ENCODE data around the gene ARNT2. TPM values are rescaled to one million over a fixed set of nuclear protein-coding genes. Genes with fewer than 3 reads are reported as not detected.

ARNT2 gene
- total RNA-seq, 4 donors from 2014 or later: 5.1 to 8.8 (median 6.8) TPM

GRCh38 chr15:80432345-80432702 lies 28.1 kb downstream of the ARNT2 start:
- H3K4me3 ChIP-seq: no peak overlapping the region
- 61 to 72% methylated on average over 2 of the region's 2 CpGs for WGBS, 2 donors
- no peak overlapping the region for H3K27ac ChIP-seq
- no peaks in the 10 kb centered on the region for H3K36me3 ChIP-seq
- H3K27me3 ChIP-seq: no peaks in the 10 kb centered on the region
- DNase-seq (ENCODE audit: low spot score in 2 of 2): no peak
- TF ChIP-seq CTCF (IDR thresholded peaks at IDR 0.05) (no peak), POLR2A (IDR thresholded peaks at IDR 0.05) (no peak), EP300 (IDR thresholded peaks at IDR 0.05) (no peak)
- H3K9me3 ChIP-seq: no peaks in the 10 kb centered on the region
- peaks cover 0 to 4% (median 0%) of the 10 kb centered on the region in 4 donors for H3K4me1 ChIP-seq

GRCh38 chr15:80433836-80434235 lies 29.7 kb downstream of the ARNT2 start:
- no peak for TF ChIP-seq EP300 (IDR thresholded peaks at IDR 0.05)
- TF ChIP-seq CTCF (IDR thresholded peaks at IDR 0.05): no peak
- TF ChIP-seq POLR2A (IDR thresholded peaks at IDR 0.05): no peak
- 83 to 84% methylated on average over 5 of the region's 5 CpGs for WGBS, 2 donors
- H3K4me3 ChIP-seq: no peak overlapping the region
- H3K9me3 ChIP-seq: no peaks in the 10 kb centered on the region
- H3K27me3 ChIP-seq: no peaks in the 10 kb centered on the region
- peaks cover 0 to 4% (median 0%) of the 10 kb centered on the region in 4 donors for H3K4me1 ChIP-seq
- DNase-seq (ENCODE audit: low spot score in 2 of 2): no peak
- no peaks in the 10 kb centered on the region for H3K36me3 ChIP-seq
- no peak overlapping the region for H3K27ac ChIP-seq

- no peak for DNase-seq (ENCODE audit: low spot score in 2 of 2)
- WGBS, 2 donors: 69 to 74% methylated on average over 13 of the region's 13 CpGs
- no peak for TF ChIP-seq POLR2A (IDR thresholded peaks at IDR 0.05)
- no peak for TF ChIP-seq EP300 (IDR thresholded peaks at IDR 0.05)
- no peak for TF ChIP-seq CTCF (IDR thresholded peaks at IDR 0.05)
Observed at GRCh38 chr15:80434926-80435720, 30.9 kb downstream of the ARNT2 start.

GRCh38 chr15:80436511-80437307 lies 32.5 kb downstream of the ARNT2 start:
- Histone ChIP-seq H3K4me3 (no peak overlapping the region), H3K27me3 (no peaks in the 10 kb centered on the region), H3K27ac (no peak overlapping the region), H3K36me3 (no peaks in the 10 kb centered on the region), H3K4me1 (peaks cover 0 to 4% (median 0%) of the 10 kb centered on the region in 4 donors), H3K9me3 (no peaks in the 10 kb centered on the region)
- no peak for TF ChIP-seq CTCF (IDR thresholded peaks at IDR 0.05)
- no peak for TF ChIP-seq EP300 (IDR thresholded peaks at IDR 0.05)
- no peak for TF ChIP-seq POLR2A (IDR thresholded peaks at IDR 0.05)
- WGBS, 2 donors: 88 to 92% methylated on average over 13 of the region's 13 CpGs
- DNase-seq (ENCODE audit: low spot score in 2 of 2): no peak

More at GRCh38 chr15:80434926-80435720, 30.9 kb downstream of the ARNT2 start:
- Histone ChIP-seq H3K9me3 (no peaks in the 10 kb centered on the region), H3K4me1 (peaks cover 0 to 4% (median 0%) of the 10 kb centered on the region in 4 donors), H3K27me3 (no peaks in the 10 kb centered on the region), H3K4me3 (no peak overlapping the region), H3K27ac (no peak overlapping the region), H3K36me3 (no peaks in the 10 kb centered on the region)
